ENCODE data around the gene CAP2.

GRCh38 chr6:17472653-17473183, 79.3 kb downstream of the CAP2 start:
- TF ChIP-seq CTCF (IDR thresholded peaks at IDR 0.05) = no peak
- no peak for TF ChIP-seq POLR2A (IDR thresholded peaks at IDR 0.05)
- TF ChIP-seq POLR2AphosphoS5 (IDR thresholded peaks at IDR 0.05) = no peak
- no peak for TF ChIP-seq EP300 (IDR thresholded peaks at IDR 0.05)
